Pancreas (tissue), 10 donors: ENCODE measurements around the gene CLDND2. TPM values are rescaled to one million over a fixed set of nuclear protein-coding genes. Genes with fewer than 3 reads are reported as not detected.

ENCODE experiments used
- ATAC-seq, 4 donors: fragments of 200-7000 bp; cut with Tn5 transposase; one replicate each; pipeline versions ENCODE4 v1.8.0 to v1.9.1; 2020; ENCODE audit warnings: mild to moderate bottlenecking in 4 of 4, moderate library complexity in 4 of 4
- DNase-seq, 6 donors: peaks; one replicate each; pipeline ENCODE4 v3.0.0-alpha.2; 2020
- FAIRE-seq: peaks from 2 replicates; lab custom pipeline; 2012; peaks lifted over from hg19 to GRCh38; lab: Jason Lieb, UNC
- H3K27ac ChIP-seq, 4 donors: fragments of 200-600 bp; sonication (generic); 1 replicate in 3 of 4; 2 replicates in 1 of 4; pipeline versions ENCODE4 v1.5.0 to v1.8.0; 2020
- H3K27me3 ChIP-seq, 4 donors: fragments of 200-600 bp; one replicate each; pipeline ENCODE4 v1.8.0; 2021
- H3K36me3 ChIP-seq, 3 donors: fragments of 200-600 bp; sonication (generic) in 1 of 3; one replicate each; pipeline versions ENCODE4 v1.5.0 to v1.8.0; 2020 to 2021
- H3K4me1 ChIP-seq, 3 donors: fragments of 200-600 bp; one replicate each; pipeline ENCODE4 v1.8.0; 2021
- H3K4me3 ChIP-seq, 4 donors: fragments of 200-600 bp; sonication (generic) in 2 of 4; one replicate each; pipeline versions ENCODE4 v1.5.0 to v1.8.0; 2020 to 2021
- H3K9me3 ChIP-seq, 4 donors: fragments of 200-600 bp; one replicate each; pipeline ENCODE4 v1.8.0; 2021
- CTCF ChIP-seq, 4 donors: fragments of 200-600 bp; sonication (generic) in 3 of 4; IDR thresholded peaks; one replicate each; pipeline versions ENCODE4 v1.5.0 to v1.8.0; 2021; ENCODE audit warnings: antibody characterized with exemption in 4 of 4
- WGBS, 2 donors: extraction: QIAGEN DNeasy Blood & Tissue Kit; methylation state at CpG; one replicate each; pipeline ENCODE4 v1.1.7; 2013; 5-methylcytosine and 5-hydroxymethylcytosine counted together
- intact Hi-C, 3 donors: fragments of 100-400 bp; cut with DNase I; formaldehyde crosslinking; loops; one replicate each; pipeline versions ENCODE4 v1.11.1 to v1.14.2; 2022
- polyA plus RNA-seq, 2 donors: library from polyadenylated mRNA; stranded (reverse); fragments of 200-250 nt; gene quantifications; one replicate each; pipeline ENCODE4 v1.2.3, GENCODE V29; 2013
- total RNA-seq, 6 donors: library from RNA; stranded (reverse); fragmentation: NEBNext Ultra II Directional in 4 of 6; extraction: Animal tissue kit (Norgen Biotek cat#: 25700) in 4 of 6; gene quantifications; one replicate each; pipeline versions ENCODE4 v1.2.1 to v1.2.4, GENCODE V29; 2021 to 2023
- donor health status: healthy with polysubstance abuse.
- donor health status: DM: no; HTN: no; CAD: no; lungs with moderate emphysema.
- donor health status: DM: no; HTN: no; CAD: no.
- donor health status: control.
- donor health status: control.
- donor health status: Bipolar disorder and iron deficiency.
- donor health status: DM: yes; HTN: yes; CAD: no.
- donor health status: DM: no; HTN: no; CAD: no.
- donor health status: DM: no; HTN: no; CAD: no.
- donor health status: DM: yes; HTN: yes; CAD: no.

The CLDND2 gene
- total and polyA plus RNA-seq, 8 donors: 0.46 to 7.7 (median 0.83) TPM; not detected in 1

- no peaks in the 10 kb centered on the region for H3K36me3 ChIP-seq
- peak in 3 of 4 donors; percentile 0 for ATAC-seq
- H3K4me1 ChIP-seq: peaks cover 3 to 6% (median 5%) of the 10 kb centered on the region in 3 donors
- no peaks in the 10 kb centered on the region for H3K9me3 ChIP-seq
- no peak for FAIRE-seq
- peak overlapping the region; percentile 93 to 97 (median 96) for H3K27ac ChIP-seq
- intact Hi-C loops: no loop called here
- peak overlapping the region; percentile 48 to 81 (median 59) for H3K4me3 ChIP-seq
- no peaks in the 10 kb centered on the region for H3K27me3 ChIP-seq
- DNase-seq: peak in 3 of 6 donors; percentile 63 to 84 (median 67)
- no peak for TF ChIP-seq CTCF (IDR thresholded peaks at IDR 0.05)
- WGBS, 2 donors: 0% methylated on average over 10 to 15 of the region's 15 CpGs
Observed at GRCh38 chr19:51367255-51367564, 1.6 kb downstream of the CLDND2 start.

GRCh38 chr19:51366389-51367254 is 2.2 kb downstream of the CLDND2 start:
- WGBS, 2 donors: 0 to 1% methylated on average over 53 to 54 of the region's 54 CpGs
- Histone ChIP-seq H3K27ac (peak overlapping the region; percentile 93 to 97 (median 96)), H3K4me1 (peaks cover 3 to 6% (median 5%) of the 10 kb centered on the region in 3 donors), H3K9me3 (no peaks in the 10 kb centered on the region), H3K27me3 (no peaks in the 10 kb centered on the region), H3K4me3 (peak overlapping the region; percentile 48 to 81 (median 59)), H3K36me3 (no peaks in the 10 kb centered on the region)
- ATAC-seq (peak; percentile 80 to 88 (median 84)), FAIRE-seq (no peak), DNase-seq (peak; percentile 92 to 99 (median 98))
- intact Hi-C loops: no loop called here
- TF ChIP-seq CTCF (IDR thresholded peaks at IDR 0.05): no peak

GRCh38 chr19:51365965-51366388 is 2.8 kb downstream of the CLDND2 start, which contains the start of gene ETFB:
Gene ETFB, minus strand, starts transcription at chr19:51366388. Its CDS starts 62 bp downstream, at chr19:51366326.
- FAIRE-seq: no peak

GRCh38 chr19:51365211-51365964 is 3.4 kb downstream of the CLDND2 start:
- no peak for TF ChIP-seq CTCF (IDR thresholded peaks at IDR 0.05)
- intact Hi-C loops: no loop called here
- peak in 3 of 4 donors; percentile 0 to 3 (median 2) for ATAC-seq
- FAIRE-seq: no peak
- 6 to 11% methylated on average over 10 of the region's 10 CpGs for WGBS, 2 donors
- no peaks in the 10 kb centered on the region for H3K9me3 ChIP-seq
- H3K4me3 ChIP-seq: peak overlapping the region; percentile 48 to 81 (median 59)
- peaks cover 3 to 6% (median 5%) of the 10 kb centered on the region in 3 donors for H3K4me1 ChIP-seq
- H3K36me3 ChIP-seq: no peaks in the 10 kb centered on the region
- peak overlapping the region; percentile 93 to 97 (median 96) for H3K27ac ChIP-seq
- DNase-seq: peak in 2 of 6 donors; percentile 30 to 41
- H3K27me3 ChIP-seq: no peaks in the 10 kb centered on the region

More at GRCh38 chr19:51365965-51366388, 2.8 kb downstream of the CLDND2 start, which contains the start of gene ETFB:
- DNase-seq (no peak), ATAC-seq (no peak)
- H3K27ac ChIP-seq: peak within 1 kb of the TSS; percentile 93 to 97 (median 96)
- H3K4me3 ChIP-seq: peak within 1 kb of the TSS; percentile 48 to 81 (median 59)
- no peak for TF ChIP-seq CTCF (IDR thresholded peaks at IDR 0.05)
- no peaks in the 10 kb centered on the region for H3K36me3 ChIP-seq
- no peaks in the 10 kb centered on the region for H3K27me3 ChIP-seq
- WGBS, 2 donors: 0 to 1% methylated on average over 27 of the region's 27 CpGs
- no peaks in the 10 kb centered on the region for H3K9me3 ChIP-seq
- intact Hi-C loops: no loop called here
- H3K4me1 ChIP-seq: peaks cover 3 to 6% (median 5%) of the 10 kb centered on the region in 3 donors
